Muscle layer of duodenum (tissue), 2 donors: ENCODE measurements around the gene CD300LF.

Experiments
- H3K27ac ChIP-seq: one replicate; pipeline ENCODE4 v1.7.0; 2013; ENCODE audit warnings: mild to moderate bottlenecking, low read length
- H3K27me3 ChIP-seq: one replicate; pipeline ENCODE4 v1.7.0; 2013; ENCODE audit warnings: low read depth, mild to moderate bottlenecking, control low read depth, low read length
- H3K36me3 ChIP-seq, 2 donors: one replicate each; pipeline ENCODE4 v1.7.0; 2013; ENCODE audit warnings: low read length in 2 of 2, control low read depth in 1 of 2, mild to moderate bottlenecking in 1 of 2; ENCODE audit not compliant: insufficient read depth in 2 of 2, control insufficient read depth in 1 of 2
- H3K4me1 ChIP-seq, 2 donors: one replicate each; pipeline ENCODE4 v1.7.0; 2013; ENCODE audit warnings: low read length in 2 of 2, mild to moderate bottlenecking in 2 of 2, control low read depth in 1 of 2, moderate library complexity in 1 of 2; ENCODE audit not compliant: insufficient read depth in 2 of 2, control insufficient read depth in 1 of 2
- H3K4me3 ChIP-seq, 2 donors: one replicate each; pipeline ENCODE4 v1.7.0; 2013; ENCODE audit warnings: low read length in 2 of 2, low read depth in 1 of 2, mild to moderate bottlenecking in 1 of 2
- H3K9me3 ChIP-seq, 2 donors: one replicate each; pipeline ENCODE4 v1.7.0; 2013; ENCODE audit warnings: low read length in 2 of 2, control low read depth in 1 of 2, mild to moderate bottlenecking in 1 of 2; ENCODE audit not compliant: control insufficient read depth in 1 of 2
- donor health status: healthy.

Gene CD300LF

DNA sequence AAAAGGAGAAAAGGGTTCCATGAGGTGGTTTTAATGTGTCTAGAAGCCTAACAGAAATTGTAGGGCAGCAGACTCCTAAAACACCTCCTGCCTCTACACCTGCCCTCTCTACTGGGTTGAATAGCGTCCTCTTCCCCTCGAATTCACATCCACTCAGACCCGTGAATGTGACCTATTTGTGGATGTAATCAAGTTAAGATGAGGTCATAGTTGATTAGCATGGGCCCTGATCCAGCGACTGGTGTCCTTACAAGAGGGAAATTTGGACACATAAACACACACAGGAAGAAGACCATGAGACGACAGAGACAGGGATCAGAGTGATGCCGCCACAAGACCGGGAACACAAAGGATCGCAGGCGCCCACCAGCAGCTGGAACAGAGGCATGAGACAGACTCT, 13.5 kb downstream of the CD300LF start:
- Histone ChIP-seq H3K27me3 (peaks cover 1% of the 10 kb centered on the region), H3K9me3 (no peaks in the 10 kb centered on the region), H3K27ac (no peak overlapping the region), H3K4me3 (no peak overlapping the region), H3K4me1 (no peaks in the 10 kb centered on the region), H3K36me3 (no peaks in the 10 kb centered on the region)

DNA sequence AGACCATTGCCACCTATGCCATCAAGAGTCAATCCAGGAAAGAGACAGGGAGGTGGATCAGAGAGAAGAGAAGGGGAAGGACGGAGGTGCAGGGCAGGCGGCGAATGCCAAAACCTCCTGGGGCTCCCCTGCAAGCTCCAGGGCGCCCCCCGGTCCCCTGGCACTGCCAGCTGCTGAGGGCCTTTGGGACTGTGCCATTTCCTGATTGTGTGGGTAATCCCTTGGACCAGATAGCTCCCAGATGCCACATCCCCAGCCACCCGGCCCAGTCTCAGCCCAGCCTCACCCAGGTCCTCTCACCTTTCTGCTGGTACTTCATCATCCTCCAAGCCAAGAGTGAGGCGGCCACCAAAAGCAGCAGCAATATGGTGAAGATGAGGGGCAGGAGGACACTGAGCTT, 14.7 kb downstream of the CD300LF start:
- Histone ChIP-seq H3K9me3 (no peaks in the 10 kb centered on the region), H3K36me3 (no peaks in the 10 kb centered on the region), H3K4me3 (no peak overlapping the region), H3K4me1 (no peaks in the 10 kb centered on the region), H3K27ac (no peak overlapping the region), H3K27me3 (no peaks in the 10 kb centered on the region)

DNA sequence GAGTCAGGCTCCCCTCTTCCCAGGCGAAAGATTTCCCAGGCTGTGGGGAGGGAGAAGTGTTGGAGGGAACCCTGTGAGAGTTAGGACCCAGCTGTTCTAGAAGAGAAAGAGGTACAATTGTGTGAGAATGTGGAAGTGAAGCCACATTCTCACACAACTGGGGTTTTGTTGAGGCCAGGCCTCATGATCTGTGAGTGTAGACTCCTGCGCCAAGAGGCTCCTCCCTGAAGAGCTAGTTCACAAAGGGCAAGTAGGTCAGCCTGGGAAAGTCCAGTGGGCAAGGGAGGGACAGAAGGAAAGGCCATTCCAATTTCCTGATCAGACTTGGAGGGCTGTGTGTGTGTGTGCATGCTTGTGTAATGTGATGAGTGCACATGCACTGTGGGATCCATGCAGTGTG, 15.2 kb downstream of the CD300LF start:
- H3K9me3 ChIP-seq: no peaks in the 10 kb centered on the region
- no peak overlapping the region for H3K4me3 ChIP-seq
- H3K27me3 ChIP-seq: no peaks in the 10 kb centered on the region
- no peak overlapping the region for H3K27ac ChIP-seq
- H3K36me3 ChIP-seq: no peaks in the 10 kb centered on the region
- H3K4me1 ChIP-seq: no peaks in the 10 kb centered on the region

DNA sequence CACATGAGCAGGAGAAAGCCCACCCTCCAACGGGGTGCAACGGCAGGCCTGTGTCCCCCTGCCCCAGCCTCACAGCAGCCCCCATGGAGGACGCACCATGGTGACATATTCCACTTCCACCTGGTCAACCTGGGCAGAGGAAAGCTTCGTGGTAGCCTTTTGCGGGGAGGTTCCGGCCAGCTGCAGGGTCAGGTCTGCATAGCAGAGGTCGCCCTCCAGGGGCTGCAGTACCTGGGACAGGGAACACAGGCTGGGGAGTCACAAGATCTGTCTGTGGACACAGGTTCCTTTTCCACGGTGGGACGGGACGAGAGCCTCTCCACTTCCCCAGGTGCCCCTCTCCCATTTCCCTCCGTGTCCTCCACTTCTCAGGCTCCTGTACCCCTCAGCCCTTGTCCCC, 17.1 kb downstream of the CD300LF start:
- H3K27me3 ChIP-seq: no peaks in the 10 kb centered on the region
- H3K4me3 ChIP-seq: no peak overlapping the region
- no peaks in the 10 kb centered on the region for H3K36me3 ChIP-seq
- no peaks in the 10 kb centered on the region for H3K9me3 ChIP-seq
- no peaks in the 10 kb centered on the region for H3K4me1 ChIP-seq
- no peak overlapping the region for H3K27ac ChIP-seq

DNA sequence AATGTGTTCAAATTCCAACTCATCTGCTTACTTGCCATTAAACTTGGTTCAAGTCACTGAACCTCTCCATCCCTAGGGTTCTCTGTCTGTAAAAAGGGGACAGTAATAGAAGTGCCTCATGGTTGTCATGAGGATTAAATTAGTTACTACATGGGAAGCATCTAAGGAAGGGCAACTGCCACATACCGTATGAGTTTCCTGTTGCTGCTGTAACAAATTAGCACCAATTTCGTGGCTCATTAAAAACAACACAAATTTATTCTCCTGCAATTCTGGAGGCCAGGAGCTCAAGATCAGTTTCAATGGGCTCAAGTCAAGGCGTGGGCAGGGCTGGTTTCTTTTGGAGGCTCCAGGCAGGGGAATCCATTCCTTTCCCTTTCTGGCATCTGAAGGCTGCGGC, 18.6 kb downstream of the CD300LF start:
- no peaks in the 10 kb centered on the region for H3K4me1 ChIP-seq
- H3K27me3 ChIP-seq: no peaks in the 10 kb centered on the region
- no peak overlapping the region for H3K27ac ChIP-seq
- H3K36me3 ChIP-seq: no peaks in the 10 kb centered on the region
- no peaks in the 10 kb centered on the region for H3K9me3 ChIP-seq
- H3K4me3 ChIP-seq: no peak overlapping the region

DNA sequence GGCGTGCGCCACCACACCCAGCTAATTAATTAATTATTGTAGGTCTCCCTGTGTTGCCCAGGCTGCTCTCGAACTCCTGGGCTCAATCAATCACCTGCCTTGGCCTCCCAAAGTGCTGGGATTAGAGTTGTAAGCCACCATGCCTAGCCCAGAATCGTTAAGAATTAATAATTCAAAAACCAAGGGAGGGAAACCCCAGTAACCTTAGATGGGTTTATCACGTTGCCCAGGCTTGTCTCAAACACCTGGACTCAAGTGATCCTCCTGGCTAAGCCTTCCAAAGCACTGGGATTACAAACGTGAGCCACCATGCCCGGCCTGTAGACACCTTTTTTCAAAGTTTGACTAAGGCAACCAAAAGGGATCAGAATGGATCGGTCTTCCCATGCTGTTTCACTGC, 21.6 kb downstream of the CD300LF start:
- Histone ChIP-seq H3K4me3 (no peak overlapping the region), H3K36me3 (no peaks in the 10 kb centered on the region), H3K4me1 (no peaks in the 10 kb centered on the region), H3K27me3 (no peaks in the 10 kb centered on the region), H3K9me3 (no peaks in the 10 kb centered on the region), H3K27ac (no peak overlapping the region)

DNA sequence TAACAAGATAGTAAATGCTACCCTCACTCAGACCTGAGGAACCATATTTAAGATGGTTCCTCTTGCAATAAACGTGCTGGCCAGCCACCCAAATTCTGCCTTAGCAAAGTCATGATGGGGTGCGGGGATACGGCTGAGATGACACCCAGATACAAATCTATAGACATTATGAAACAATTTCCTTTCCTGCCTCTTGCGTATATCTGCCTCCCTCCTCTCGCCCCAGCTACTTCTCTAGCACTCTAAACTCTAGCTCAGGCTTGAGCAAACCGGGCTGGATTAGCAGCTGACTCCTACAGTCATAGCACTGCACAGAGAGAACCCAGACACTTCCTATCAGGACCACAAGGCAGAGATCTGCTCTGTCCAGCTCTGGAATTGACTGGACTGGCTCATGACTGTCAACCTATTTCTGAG, 22.3 kb downstream of the CD300LF start:
- H3K4me3 ChIP-seq: no peak overlapping the region
- no peaks in the 10 kb centered on the region for H3K4me1 ChIP-seq
- no peaks in the 10 kb centered on the region for H3K9me3 ChIP-seq
- H3K27ac ChIP-seq: no peak overlapping the region
- no peaks in the 10 kb centered on the region for H3K36me3 ChIP-seq
- H3K27me3 ChIP-seq: no peaks in the 10 kb centered on the region

DNA sequence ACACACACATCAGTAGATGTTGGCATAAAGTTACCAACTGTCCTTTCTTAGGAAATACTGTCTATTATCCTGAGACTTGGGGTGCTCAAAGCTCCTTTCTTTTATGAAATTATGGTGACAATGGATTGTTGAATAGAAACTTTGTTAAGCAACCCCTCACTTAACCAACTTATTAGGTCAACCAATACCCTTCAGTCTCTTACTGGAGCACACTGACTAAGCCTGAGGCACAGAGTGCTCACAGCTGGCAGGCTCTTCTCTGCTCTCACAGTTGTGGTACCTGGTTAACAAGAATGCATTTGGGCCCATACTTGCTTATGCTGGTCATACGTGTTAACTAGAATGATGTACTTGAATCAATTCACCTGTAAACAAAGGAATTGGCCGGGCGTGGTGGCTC, 24.8 kb downstream of the CD300LF start:
- no peaks in the 10 kb centered on the region for H3K4me1 ChIP-seq
- H3K27me3 ChIP-seq: no peaks in the 10 kb centered on the region
- H3K36me3 ChIP-seq: no peaks in the 10 kb centered on the region
- no peak overlapping the region for H3K4me3 ChIP-seq
- H3K27ac ChIP-seq: no peak overlapping the region
- no peaks in the 10 kb centered on the region for H3K9me3 ChIP-seq

DNA sequence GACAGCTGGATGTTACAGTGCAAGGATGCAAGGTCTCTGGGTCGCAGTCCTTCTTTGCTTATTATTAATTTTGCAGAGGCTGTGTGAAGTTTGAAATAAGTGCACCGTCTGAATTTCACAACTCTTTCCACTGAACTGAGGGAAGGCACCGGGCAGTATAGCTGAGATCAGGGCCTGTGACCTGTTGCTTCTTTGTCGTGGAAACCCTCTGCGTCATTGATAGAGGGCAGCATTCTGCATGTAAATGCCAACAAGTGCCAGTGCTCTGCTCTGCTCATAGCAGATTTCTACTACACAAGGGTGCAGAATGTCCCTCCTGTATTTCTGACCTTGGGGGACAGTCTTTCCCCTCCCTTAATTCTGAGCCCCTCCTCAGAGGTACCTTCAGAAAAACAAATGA, 26.0 kb downstream of the CD300LF start:
- H3K27ac ChIP-seq: no peak overlapping the region
- H3K36me3 ChIP-seq: no peaks in the 10 kb centered on the region
- H3K4me3 ChIP-seq: no peak overlapping the region
- H3K4me1 ChIP-seq: no peaks in the 10 kb centered on the region
- H3K27me3 ChIP-seq: no peaks in the 10 kb centered on the region
- H3K9me3 ChIP-seq: no peaks in the 10 kb centered on the region

DNA sequence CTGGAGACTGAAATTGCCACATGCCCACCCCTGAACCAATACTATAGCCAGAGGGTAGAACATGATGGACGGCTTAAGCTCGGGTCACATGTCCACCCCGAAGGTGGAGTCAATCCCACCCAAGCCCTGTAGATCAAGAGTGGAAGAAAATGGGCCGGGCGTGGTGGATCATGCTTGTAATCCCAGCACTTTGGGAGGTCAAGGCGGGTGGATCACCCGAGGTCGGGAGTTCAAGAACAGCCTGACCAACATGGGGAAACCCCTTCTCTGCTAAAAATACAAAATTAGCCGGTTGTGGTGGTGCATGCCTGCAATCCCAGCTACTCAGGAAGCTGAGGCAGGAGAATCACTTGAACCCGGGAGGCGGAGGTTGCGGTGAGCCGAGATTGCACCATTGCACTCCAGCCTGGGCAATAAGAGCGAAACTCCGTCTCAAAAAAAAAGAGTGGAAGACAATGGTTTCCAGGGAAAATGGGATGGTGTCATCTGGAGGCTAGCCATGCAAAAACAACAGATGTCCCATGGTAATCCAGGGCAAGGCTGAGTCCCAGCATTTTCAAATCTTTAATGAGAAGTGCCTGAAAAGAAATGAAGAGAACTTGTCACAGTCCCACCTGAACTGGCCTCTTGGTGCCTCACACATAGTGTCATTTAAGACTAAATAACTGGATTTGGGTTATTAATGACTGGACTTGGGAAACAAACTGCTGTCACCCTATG, 30.1 kb downstream of the CD300LF start:
- no peak overlapping the region for H3K4me3 ChIP-seq

DNA sequence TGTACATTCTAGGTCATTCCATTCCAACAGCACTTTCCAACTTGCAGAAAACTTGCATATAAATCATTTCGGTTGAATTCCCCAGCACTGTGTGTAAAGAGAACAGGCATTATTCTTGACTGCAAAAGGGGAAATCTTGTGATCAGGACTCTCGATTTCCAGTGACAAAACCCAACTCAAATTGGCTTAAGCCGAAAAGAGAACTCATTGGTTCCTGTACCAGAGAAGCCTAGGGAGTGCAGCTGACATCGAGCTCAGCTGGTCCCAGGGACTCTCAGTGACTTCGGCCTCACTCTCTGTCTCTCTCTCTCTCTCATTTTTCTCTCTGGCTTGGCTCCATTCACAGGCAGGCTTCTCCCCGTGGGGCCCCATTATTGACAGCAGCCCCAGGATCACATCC, 30.7 kb downstream of the CD300LF start:
- H3K9me3 ChIP-seq: no peaks in the 10 kb centered on the region
- H3K27me3 ChIP-seq: no peaks in the 10 kb centered on the region
- H3K4me3 ChIP-seq: no peak overlapping the region
- H3K27ac ChIP-seq: no peak overlapping the region
- no peaks in the 10 kb centered on the region for H3K36me3 ChIP-seq
- peaks cover 0 to 10% of the 10 kb centered on the region in 2 donors for H3K4me1 ChIP-seq

More for the DNA sequence above, 30.1 kb downstream of the CD300LF start:
- H3K4me1 ChIP-seq: peaks cover 0 to 5% of the 10 kb centered on the region in 2 donors
- H3K27ac ChIP-seq: no peak overlapping the region
- no peaks in the 10 kb centered on the region for H3K27me3 ChIP-seq
- no peaks in the 10 kb centered on the region for H3K36me3 ChIP-seq
- no peaks in the 10 kb centered on the region for H3K9me3 ChIP-seq

DNA sequence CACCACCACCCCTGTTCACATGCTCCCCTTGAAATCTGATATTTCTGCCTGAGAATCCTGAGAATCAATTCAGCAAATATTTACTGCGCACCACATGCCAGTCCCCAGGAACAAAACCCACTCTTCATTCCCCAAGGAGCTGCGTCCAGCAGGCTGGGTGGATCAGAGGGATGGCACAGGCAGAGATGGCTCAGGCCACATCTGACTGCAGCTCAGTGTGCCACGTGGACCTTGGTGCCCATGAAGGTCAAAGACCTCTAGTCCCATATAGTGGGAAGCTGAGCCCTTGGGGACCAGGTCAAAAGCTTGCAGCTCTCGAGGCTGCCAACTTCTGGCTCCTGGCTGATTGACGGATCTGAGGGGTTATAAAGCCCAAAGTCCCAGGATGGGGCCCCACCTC, 31.8 kb downstream of the CD300LF start:
- H3K9me3 ChIP-seq: no peaks in the 10 kb centered on the region
- H3K27ac ChIP-seq: no peak overlapping the region
- H3K4me1 ChIP-seq: peaks cover 0 to 10% of the 10 kb centered on the region in 2 donors
- H3K4me3 ChIP-seq: no peak overlapping the region
- no peaks in the 10 kb centered on the region for H3K27me3 ChIP-seq
- no peaks in the 10 kb centered on the region for H3K36me3 ChIP-seq
